GM12878 (cell line): ENCODE results near the gene MSH6.

ENCODE experiments used
- EED ChIP-seq: sonication (generic); IDR thresholded peaks from 2 replicates; pipeline ENCODE4 v1.6.1; 2016; ENCODE audit warnings: antibody characterized with exemption, low read depth
- MYC ChIP-seq: IDR thresholded peaks from 2 replicates; pipeline ENCODE4 v1.6.1; 2011; ENCODE audit warnings: mild to moderate bottlenecking, low read length, moderate library complexity, inconsistent platforms; ENCODE audit not compliant: insufficient read depth, insufficient replicate concordance, insufficient read length, severe bottlenecking
- POLR2AphosphoS2 ChIP-seq: IDR thresholded peaks from 2 replicates; pipeline ENCODE4 v1.6.1; 2011; ENCODE audit warnings: low read depth, mild to moderate bottlenecking, low read length, improper control_type of control experiment, moderate library complexity
- TCF12 ChIP-seq: IDR thresholded peaks from 2 replicates; pipeline ENCODE4 v1.6.1; 2011; ENCODE audit warnings: low read depth, mild to moderate bottlenecking, low read length
- USF2 ChIP-seq: IDR thresholded peaks from 2 replicates; pipeline ENCODE4 v1.6.1; 2011; ENCODE audit warnings: low read depth, low read length, improper control_type of control experiment, borderline replicate concordance
- TF ChIP-seq, protein P1 (sequence below), 3 experiments: IDR thresholded peaks in 2 of 3; conservative IDR thresholded peaks in 1 of 3; 2 replicates each; pipeline ENCODE4 v1.5.1; 2011; ENCODE audit warnings: low read depth in 3 of 3, low read length in 3 of 3, mild to moderate bottlenecking in 3 of 3, control low read depth in 2 of 3, moderate library complexity in 2 of 3, inconsistent platforms in 1 of 3, mixed read lengths in 1 of 3; ENCODE audit not compliant: control insufficient read depth in 2 of 3, insufficient read depth in 1 of 3; ENCODE audit errors: extremely low read depth in 1 of 3

- TF ChIP-seq POLR2AphosphoS2 (no peak), TCF12 (no peak), EED (no peak), USF2 (no peak), MYC (no peak)
- TF ChIP-seq, protein P1, sequence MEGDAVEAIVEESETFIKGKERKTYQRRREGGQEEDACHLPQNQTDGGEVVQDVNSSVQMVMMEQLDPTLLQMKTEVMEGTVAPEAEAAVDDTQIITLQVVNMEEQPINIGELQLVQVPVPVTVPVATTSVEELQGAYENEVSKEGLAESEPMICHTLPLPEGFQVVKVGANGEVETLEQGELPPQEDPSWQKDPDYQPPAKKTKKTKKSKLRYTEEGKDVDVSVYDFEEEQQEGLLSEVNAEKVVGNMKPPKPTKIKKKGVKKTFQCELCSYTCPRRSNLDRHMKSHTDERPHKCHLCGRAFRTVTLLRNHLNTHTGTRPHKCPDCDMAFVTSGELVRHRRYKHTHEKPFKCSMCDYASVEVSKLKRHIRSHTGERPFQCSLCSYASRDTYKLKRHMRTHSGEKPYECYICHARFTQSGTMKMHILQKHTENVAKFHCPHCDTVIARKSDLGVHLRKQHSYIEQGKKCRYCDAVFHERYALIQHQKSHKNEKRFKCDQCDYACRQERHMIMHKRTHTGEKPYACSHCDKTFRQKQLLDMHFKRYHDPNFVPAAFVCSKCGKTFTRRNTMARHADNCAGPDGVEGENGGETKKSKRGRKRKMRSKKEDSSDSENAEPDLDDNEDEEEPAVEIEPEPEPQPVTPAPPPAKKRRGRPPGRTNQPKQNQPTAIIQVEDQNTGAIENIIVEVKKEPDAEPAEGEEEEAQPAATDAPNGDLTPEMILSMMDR (IDR thresholded peaks at IDR 0.05 in 2 of 3, conservative IDR thresholded peaks at IDR 0.05 in 1 of 3; ENCODE audit: control insufficient read depth in 2 of 3, extremely low read depth in 1 of 3, insufficient read depth in 1 of 3, low read depth in 3 of 3, low read length in 3 of 3): no peak
Observed at GRCh38 chr2:47819834-47820233, 36.9 kb downstream of the MSH6 start.
